HepG2 (cell line): ENCODE results near the gene ZFHX3. TPM values are rescaled to one million over a fixed set of nuclear protein-coding genes. Genes with fewer than 3 reads are reported as not detected.

ENCODE experiments used
- HMG20A ChIP-seq: IDR thresholded peaks from 2 replicates; pipeline ENCODE4 v1.6.1; 2016; ENCODE audit warnings: borderline replicate concordance
- HOXA7 ChIP-seq: sonication (generic); formaldehyde crosslinking; IDR thresholded peaks from 2 replicates; pipeline ENCODE4 v1.8.1; 2022; ENCODE audit warnings: mild to moderate bottlenecking, missing genetic modification reagents, moderate library complexity
- HOXA9 ChIP-seq: sonication (generic); formaldehyde crosslinking; IDR thresholded peaks from 2 replicates; pipeline ENCODE4 v1.8.1; 2022; ENCODE audit warnings: missing genetic modification reagents, mild to moderate bottlenecking, moderate library complexity, borderline replicate concordance
- IKZF5 ChIP-seq: IDR thresholded peaks from 2 replicates; pipeline ENCODE4 v1.6.1; 2018; ENCODE audit warnings: missing genetic modification reagents, mild to moderate bottlenecking, missing compliant biosample characterization
- LBX2 ChIP-seq: sonication (generic); formaldehyde crosslinking; IDR thresholded peaks from 2 replicates; pipeline ENCODE4 v1.5.0; 2020; ENCODE audit warnings: missing genetic modification reagents, mild to moderate bottlenecking, borderline replicate concordance
- MIER2 ChIP-seq: IDR thresholded peaks from 2 replicates; pipeline ENCODE4 v1.6.1; 2016; ENCODE audit warnings: missing biosample characterization, missing genetic modification reagents
- NR1H2 ChIP-seq: sonication (generic); formaldehyde crosslinking; IDR thresholded peaks from 2 replicates; pipeline ENCODE4 v1.8.1; 2022; ENCODE audit warnings: low read depth, missing genetic modification reagents, borderline replicate concordance
- SMARCE1 ChIP-seq: fragments of 450-650 bp; IDR thresholded peaks from 2 replicates; pipeline ENCODE4 v1.6.1; 2017; ENCODE audit warnings: borderline replicate concordance
- SRF ChIP-seq: IDR thresholded peaks from 2 replicates; pipeline ENCODE4 v1.6.1; 2011; ENCODE audit warnings: mild to moderate bottlenecking, low read depth, low read length, moderate library complexity
- SRSF4 ChIP-seq: fragments of 200-400 bp; formaldehyde crosslinking; IDR thresholded peaks from one replicate; pipeline ENCODE4 v1.6.1; 2018; ENCODE audit warnings: mild to moderate bottlenecking, low read depth, low read length, moderate library complexity; ENCODE audit not compliant: poor library complexity, severe bottlenecking
- SSRP1 ChIP-seq: IDR thresholded peaks from 2 replicates; pipeline ENCODE4 v1.6.1; 2016; ENCODE audit warnings: control low read depth
- U2AF2 ChIP-seq: fragments of 200-400 bp; formaldehyde crosslinking; IDR thresholded peaks from 2 replicates; pipeline ENCODE4 v1.6.1; 2017; ENCODE audit warnings: low read depth, mild to moderate bottlenecking, low read length
- ZHX2 ChIP-seq, 2 experiments: sonication (generic) in 1 of 2; formaldehyde crosslinking in 1 of 2; IDR thresholded peaks; 2 replicates each; pipeline versions ENCODE4 v1.6.1 to v1.9.0; 2014 to 2022; ENCODE audit warnings: antibody characterized with exemption in 1 of 2, borderline replicate concordance in 1 of 2, inconsistent platforms in 1 of 2, low read depth in 1 of 2, missing genetic modification reagents in 1 of 2
- ZNF160 ChIP-seq: sonication (generic); formaldehyde crosslinking; IDR thresholded peaks from 2 replicates; pipeline ENCODE4 v1.8.0; 2022; ENCODE audit warnings: mild to moderate bottlenecking, inconsistent platforms, missing genetic modification reagents
- ZNF276 ChIP-seq: sonication (generic); formaldehyde crosslinking; IDR thresholded peaks from 2 replicates; pipeline ENCODE4 v1.4.0; 2020; ENCODE audit warnings: mild to moderate bottlenecking, low read depth, missing genetic modification reagents
- ZNF558 ChIP-seq: sonication (generic); formaldehyde crosslinking; IDR thresholded peaks from 2 replicates; pipeline ENCODE4 v1.9.0; 2022; ENCODE audit warnings: mild to moderate bottlenecking, missing genetic modification reagents, borderline replicate concordance
- ZNF569 ChIP-seq: sonication (generic); formaldehyde crosslinking; IDR thresholded peaks from 2 replicates; pipeline ENCODE4 v1.5.0; 2020; ENCODE audit warnings: mild to moderate bottlenecking, missing genetic modification reagents, moderate library complexity, borderline replicate concordance
- ZNF780A ChIP-seq: sonication (generic); formaldehyde crosslinking; IDR thresholded peaks from 2 replicates; pipeline ENCODE4 v1.8.0; 2022; ENCODE audit warnings: mild to moderate bottlenecking, missing genetic modification reagents, moderate library complexity
- ZNF879 ChIP-seq: sonication (generic); formaldehyde crosslinking; IDR thresholded peaks from 2 replicates; pipeline ENCODE4 v1.8.1; 2023; ENCODE audit warnings: missing genetic modification reagents
- ZSCAN30 ChIP-seq: sonication (generic); formaldehyde crosslinking; IDR thresholded peaks from 2 replicates; pipeline ENCODE4 v1.5.0; 2020; ENCODE audit warnings: mild to moderate bottlenecking, missing genetic modification reagents
- polyA plus RNA-seq, 8 experiments: library from polyadenylated mRNA; depleted of rRNA in 3 of 8; stranded (reverse) in 7 of 8; unstranded in 1 of 8; fragments of >200 nt; fragmentation: Illumina TruSeq in 4 of 8; extraction: Trizol in 4 of 8; gene quantifications; 2 replicates each; pipeline versions ENCODE4 v1.2.1 to v1.2.3, GENCODE V29; 2011 to 2016; ENCODE audit warnings: low read depth in 4 of 8, missing spikeins in 1 of 8, mixed read lengths in 1 of 8; ENCODE audit not compliant: insufficient read depth in 1 of 8
- total RNA-seq, 5 experiments: library from RNA; depleted of rRNA; stranded (reverse); fragments of >200 nt; fragmentation: Illumina TruSeq; extraction: Trizol; gene quantifications; 2 replicates each; pipeline ENCODE4 v1.2.3, GENCODE V29; 2016; ENCODE audit warnings: low read depth in 1 of 5

Gene ZFHX3
- total and polyA plus RNA-seq, 2 of the 13 experiments (the other 11 are each of a cell fraction or from before 2014, with no cell fraction given): 5.0 to 6.0 TPM

- no peak for TF ChIP-seq ZNF780A (CRISPR knock-in tag)
- 0 out of 2 replicates have a peak, but pooled peaks have one; percentile 27 for TF ChIP-seq MIER2
- TF ChIP-seq HOXA9 (CRISPR knock-in tag): no peak
- no peak for TF ChIP-seq ZNF276
- no peak for TF ChIP-seq SRF
- 0 out of 2 replicates have a peak, but pooled peaks have one; percentile 33 for TF ChIP-seq ZNF558 (CRISPR knock-in tag)
- no peak for TF ChIP-seq SMARCE1
- no peak for TF ChIP-seq SRSF4
- no peak for TF ChIP-seq ZSCAN30 (CRISPR knock-in tag)
- TF ChIP-seq ZNF160 (CRISPR knock-in tag): no peak
- no peak; the same call in 1 of the 2 replicates for TF ChIP-seq ZNF879 (CRISPR knock-in tag)
- TF ChIP-seq HOXA7 (CRISPR knock-in tag): no peak
- no peak for TF ChIP-seq ZNF569 (CRISPR knock-in tag)
- no peak for TF ChIP-seq U2AF2
- no peak for TF ChIP-seq NR1H2 (CRISPR knock-in tag)
- no peak for TF ChIP-seq SSRP1 (CRISPR knock-in tag)
- peak; percentile 59 for TF ChIP-seq IKZF5 (CRISPR knock-in tag)
- 0 out of 2 replicates have a peak, but pooled peaks have one; percentile 17 for TF ChIP-seq ZHX2 (IDR thresholded peaks at IDR 0.05; ENCODE audit: low read depth)
- TF ChIP-seq ZHX2 (CRISPR knock-in tag; IDR thresholded peaks at IDR 0.05; ENCODE audit: borderline replicate concordance): no peak
- peak; percentile 84; the same call in 1 of the 2 replicates for TF ChIP-seq HMG20A
- TF ChIP-seq LBX2 (CRISPR knock-in tag): no peak
These were observed 9.9 kb downstream of the ZFHX3 start (continued) for GRCh38 chr16:73037845-73038570.
